GM12878 (cell line): ENCODE measurements around the gene TNFSF12. TPM values are rescaled to one million over a fixed set of nuclear protein-coding genes. Genes with fewer than 3 reads are reported as not detected.

Experiments used
- ATAC-seq: fragments of 200-7000 bp; cut with Tn5 transposase; 3 replicates; pipeline ENCODE4 v1.9.1; 2020; ENCODE audit warnings: mild to moderate bottlenecking, moderate library complexity
- BruUV-seq: library from RNA; stranded (reverse); fragments of 400-500 nt; replicated peaks from 2 replicates; lab custom pipeline; 2021; lab: Mats Ljungman, UMichigan
- CTCF ChIA-PET: fragments of 300-600 bp; sonication (Branson Sonifier 250); formaldehyde crosslinking; extraction: SDS; loops from one replicate; lab custom pipeline; 2021; ENCODE audit warnings: inconsistent platforms; lab: Yijun Ruan, JAX
- POLR2A ChIA-PET: fragments of 350-600 bp; formaldehyde crosslinking; extraction: SDS; loops from one replicate; lab custom pipeline; 2021; ENCODE audit warnings: inconsistent platforms; lab: Charles Lee
- RAD21 ChIA-PET: fragments of 300-600 bp; sonication (Branson Sonifier 250); formaldehyde crosslinking; loops from one replicate; lab custom pipeline; 2023; ENCODE audit warnings: antibody characterized with exemption; ENCODE audit not compliant: unreplicated experiment; lab: Charles Lee
- SMC1A ChIA-PET: fragments of 300-600 bp; sonication (Branson Sonifier 250); formaldehyde crosslinking; loops from one replicate; lab custom pipeline; 2023; ENCODE audit not compliant: unreplicated experiment, uncharacterized antibody; lab: Charles Lee
- DNase-seq: peaks from one replicate; pipeline ENCODE4 v3.0.0-alpha.2; 2011; ENCODE audit warnings: low read depth, low spot score
- FAIRE-seq: peaks from 3 replicates; lab custom pipeline; 2011; peaks lifted over from hg19 to GRCh38; lab: Jason Lieb, UNC
- H2AFZ ChIP-seq: 2 replicates; pipeline ENCODE4 v1.6.0; 2011; ENCODE audit warnings: low read depth, low read length, control low read depth; ENCODE audit not compliant: control insufficient read depth
- H3K27ac ChIP-seq: 2 replicates; pipeline ENCODE4 v1.5.1; 2011; ENCODE audit warnings: control low read depth; ENCODE audit not compliant: control insufficient read depth, insufficient read depth
- H3K27me3 ChIP-seq, 2 experiments: replicated peaks in 1 of 2; 2 replicates each; pipeline versions ENCODE4 v1.6.0 to v1.6.1; 2011; ENCODE audit warnings: low read length in 1 of 2; ENCODE audit not compliant: control insufficient read depth in 2 of 2, insufficient read depth in 2 of 2
- H3K36me3 ChIP-seq, 2 experiments: 2 replicates each; pipeline ENCODE4 v1.5.1; 2011; ENCODE audit warnings: low read length in 1 of 2; ENCODE audit not compliant: control insufficient read depth in 2 of 2, insufficient read depth in 2 of 2
- H3K4me1 ChIP-seq: 2 replicates; pipeline ENCODE4 v1.6.1; 2011; ENCODE audit warnings: mild to moderate bottlenecking, low read length, moderate library complexity, mixed read lengths; ENCODE audit not compliant: control insufficient read depth, insufficient read depth
- H3K4me2 ChIP-seq: 2 replicates; pipeline ENCODE4 v1.6.0; 2011; ENCODE audit warnings: control low read depth; ENCODE audit not compliant: control insufficient read depth, insufficient read depth
- H3K4me3 ChIP-seq: fragments of 200-600 bp; sonication (generic); 2 replicates; pipeline ENCODE4 v1.5.1; 2016
- H3K79me2 ChIP-seq: 2 replicates; pipeline ENCODE4 v1.6.0; 2011; ENCODE audit warnings: low read length; ENCODE audit not compliant: control insufficient read depth, insufficient read depth
- H3K9ac ChIP-seq: 2 replicates; pipeline ENCODE4 v1.8.0; 2011; ENCODE audit warnings: low read length, control low read depth, mixed read lengths; ENCODE audit not compliant: control insufficient read depth, insufficient read depth
- H3K9me3 ChIP-seq: replicated peaks from 3 replicates; pipeline ENCODE4 v1.5.1; 2011; ENCODE audit warnings: mild to moderate bottlenecking, low read length; ENCODE audit not compliant: control insufficient read depth, insufficient read depth
- H4K20me1 ChIP-seq: 2 replicates; pipeline ENCODE4 v1.6.0; 2011; ENCODE audit not compliant: control insufficient read depth, insufficient read depth
- BMI1 ChIP-seq: fragments of 450-650 bp; IDR thresholded peaks from 2 replicates; pipeline ENCODE4 v1.6.1; 2016; ENCODE audit warnings: mild to moderate bottlenecking, moderate library complexity, borderline replicate concordance
- CHD4 ChIP-seq: fragments of 200-600 bp; sonication (generic); IDR thresholded peaks from 2 replicates; pipeline ENCODE4 v1.6.1; 2016; ENCODE audit warnings: mild to moderate bottlenecking
- EED ChIP-seq: sonication (generic); IDR thresholded peaks from 2 replicates; pipeline ENCODE4 v1.6.1; 2016; ENCODE audit warnings: antibody characterized with exemption, low read depth
- GATAD2B ChIP-seq: fragments of 450-650 bp; conservative IDR thresholded peaks from 2 replicates; pipeline ENCODE4 v1.6.1; 2017; ENCODE audit warnings: low read depth, mild to moderate bottlenecking, moderate library complexity
- LARP7 ChIP-seq: fragments of 450-650 bp; IDR thresholded peaks from 2 replicates; pipeline ENCODE4 v1.6.1; 2017; ENCODE audit warnings: mild to moderate bottlenecking
- MYC ChIP-seq: IDR thresholded peaks from 2 replicates; pipeline ENCODE4 v1.6.1; 2011; ENCODE audit warnings: mild to moderate bottlenecking, low read length, moderate library complexity, inconsistent platforms; ENCODE audit not compliant: insufficient read depth, insufficient replicate concordance, insufficient read length, severe bottlenecking
- NFYA ChIP-seq: IDR thresholded peaks from 2 replicates; pipeline ENCODE4 v1.6.1; 2011; ENCODE audit warnings: low read depth, mild to moderate bottlenecking, low read length, improper control_type of control experiment, borderline replicate concordance
- SIN3A ChIP-seq: IDR thresholded peaks from 2 replicates; pipeline ENCODE4 v1.6.1; 2012; ENCODE audit warnings: low read depth, low read length, improper control_type of control experiment
- SMAD1 ChIP-seq: fragments of 450-650 bp; IDR thresholded peaks from 2 replicates; pipeline ENCODE4 v1.6.1; 2018; ENCODE audit warnings: mild to moderate bottlenecking, low read depth; ENCODE audit not compliant: partially characterized antibody
- STAT3 ChIP-seq: IDR thresholded peaks from 2 replicates; pipeline ENCODE4 v1.6.1; 2011; ENCODE audit warnings: low read depth, low read length, improper control_type of control experiment
- ZNF384 ChIP-seq: IDR thresholded peaks from 2 replicates; pipeline ENCODE4 v1.6.1; 2012; ENCODE audit warnings: low read depth, mild to moderate bottlenecking, low read length, improper control_type of control experiment, borderline replicate concordance
- ZZZ3 ChIP-seq: IDR thresholded peaks from 2 replicates; pipeline ENCODE4 v1.6.1; 2011; ENCODE audit warnings: low read depth; ENCODE audit not compliant: control insufficient read depth, insufficient read length
- WGBS: methylation state at CpG from one replicate; pipeline ENCODE4 v1.1.6; 2016; ENCODE audit warnings: low lambda C conversion rate; ENCODE audit not compliant: insufficient replicate concordance, insufficient coverage; ENCODE audit errors: missing lambda C conversion rate; 5-methylcytosine and 5-hydroxymethylcytosine counted together
- in situ Hi-C: fragments of 300-500 bp; cut with MboI; formaldehyde crosslinking; loops from 9 replicates; pipeline ENCODE4 v1.14.3; 2018; ENCODE audit warnings: mixed read lengths
- intact Hi-C: fragments of 100-400 bp; cut with micrococcal nuclease; formaldehyde crosslinking; loops from one replicate; pipeline ENCODE4 v1.14.2; 2022; ENCODE audit not compliant: unreplicated experiment
- polyA plus RNA-seq, 11 experiments: library from polyadenylated mRNA; depleted of rRNA in 4 of 11; unstranded in 6 of 11; stranded (reverse) in 5 of 11; fragments of >200 nt; fragmentation: Nextera tagmentation in 4 of 11; fragmentation: Illumina TruSeq in 1 of 11; extraction: Ambion mirVana in 4 of 11; extraction: Trizol in 1 of 11; gene quantifications; 1 replicate in 1 of 11; 2 replicates in 10 of 11; pipeline versions ENCODE4 v1.2.1 to v1.2.3, GENCODE V29; 2011 to 2016; ENCODE audit warnings: inconsistent platforms in 2 of 11, missing spikeins in 2 of 11, low read depth in 1 of 11
- total RNA-seq, 4 experiments: library from RNA; depleted of rRNA in 3 of 4; stranded (reverse); fragments of >200 nt in 3 of 4; fragmentation: Illumina TruSeq in 1 of 4; extraction: Trizol in 1 of 4; gene quantifications; 2 replicates each; pipeline versions ENCODE4 v1.2.1 to v1.2.3, GENCODE V29; 2013 to 2021
- TF ChIP-seq, protein P1 (sequence below): IDR thresholded peaks from 2 replicates; pipeline ENCODE4 v1.6.1; 2011; ENCODE audit warnings: borderline replicate concordance, low read depth, mild to moderate bottlenecking, moderate library complexity, mixed read lengths, low read length; ENCODE audit not compliant: insufficient read depth; ENCODE audit errors: extremely low read length
- TF ChIP-seq, protein P2 (sequence below): fragments of 450-650 bp; IDR thresholded peaks from 2 replicates; pipeline ENCODE4 v1.6.1; 2017; ENCODE audit warnings: low read depth, mild to moderate bottlenecking, moderate library complexity
- TF ChIP-seq, protein P3 (sequence below): fragments of 450-650 bp; IDR thresholded peaks from 2 replicates; pipeline ENCODE4 v1.6.1; 2018; ENCODE audit warnings: borderline replicate concordance, mild to moderate bottlenecking; ENCODE audit not compliant: partially characterized antibody

TNFSF12 gene
- total and polyA plus RNA-seq, 10 of the 15 experiments (the other 5 are each of a cell fraction or from before 2014, with no cell fraction given): 0.32 to 7.0 (median 2.6) TPM

DNA sequence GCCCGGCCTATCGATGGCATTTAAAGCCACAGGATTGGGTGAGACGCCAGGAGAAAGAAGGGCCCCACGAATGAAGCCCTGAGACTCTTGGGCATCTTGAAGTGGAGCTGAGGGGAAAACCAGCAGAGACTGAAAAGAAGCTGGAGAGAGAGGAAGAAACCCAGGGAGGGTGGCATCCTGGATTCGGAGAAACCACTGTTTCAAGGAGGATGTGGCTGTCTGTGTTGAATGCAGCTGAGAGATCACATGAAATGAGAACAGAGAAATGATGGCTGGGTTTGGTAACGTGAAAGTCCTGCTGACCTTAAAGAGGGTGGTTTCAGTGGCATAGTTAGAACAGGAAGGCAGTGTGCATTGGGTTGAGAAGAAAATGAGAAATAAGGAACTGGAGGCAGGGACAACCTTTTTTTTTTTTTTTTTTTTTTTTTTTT is 3.8 kb downstream of the TNFSF12 start:
- ChIA-PET RAD21 (interaction anchor here (0.7 to 1.8 kb wide), 7 partner anchors 8 to 135 kb away, joined by 3 to 7 read pairs (median 5); partner anchors contain the start of gene TP53), CTCF (interaction anchor here (0.6 to 2.5 kb wide), 11 partner anchors 8 to 201 kb away, joined by 3 to 20 read pairs (median 3); partner anchors contain the start of genes FXR2, SENP3 and TP53), SMC1A (interaction anchor here (0.9 to 2.2 kb wide), 6 partner anchors 8 to 598 kb away, joined by 3 to 10 read pairs (median 4); partner anchors contain the start of gene SENP3), POLR2A (interaction anchor here (0.5 to 1.5 kb wide), 12 partner anchors 7 to 374 kb away, joined by 3 to 6 read pairs (median 3); partner anchors contain the start of genes ACADVL, DLG4, SENP3 and TMEM256)
- ATAC-seq: peak; percentile 91
- Histone ChIP-seq H3K36me3 (no peaks in the 10 kb centered on the region), H3K9ac (peak overlapping the region; percentile 7; the same call in 1 of the 2 replicates), H3K4me1 (peaks cover 31% of the 10 kb centered on the region), H4K20me1 (no peaks in the 10 kb centered on the region), H3K27ac (no peak overlapping the region; the same call in 1 of the 2 replicates), H3K27me3 (no peaks in the 10 kb centered on the region; a peak in 1 of 4 replicates), H2AFZ (no peak overlapping the region), H3K79me2 (no peaks in the 10 kb centered on the region), H3K9me3 (no peaks in the 10 kb centered on the region), H3K4me3 (0 out of 2 replicates have a peak overlapping the region, but pooled peaks have one; percentile 31), H3K4me2 (peak overlapping the region; percentile 45)
- intact Hi-C loops (no loop called here), in situ Hi-C loops (loop anchor here (25.0 kb wide), 1 partner anchor 515 kb away; the partner anchor contains the start of genes SLC16A11 and SLC16A13)
- BruUV-seq: no TSS peak
- FAIRE-seq: peak; percentile 95
- WGBS: 2% methylated on average over 6 of the region's 6 CpGs
- peak; percentile 95 for DNase-seq
- TF ChIP-seq, protein P1, sequence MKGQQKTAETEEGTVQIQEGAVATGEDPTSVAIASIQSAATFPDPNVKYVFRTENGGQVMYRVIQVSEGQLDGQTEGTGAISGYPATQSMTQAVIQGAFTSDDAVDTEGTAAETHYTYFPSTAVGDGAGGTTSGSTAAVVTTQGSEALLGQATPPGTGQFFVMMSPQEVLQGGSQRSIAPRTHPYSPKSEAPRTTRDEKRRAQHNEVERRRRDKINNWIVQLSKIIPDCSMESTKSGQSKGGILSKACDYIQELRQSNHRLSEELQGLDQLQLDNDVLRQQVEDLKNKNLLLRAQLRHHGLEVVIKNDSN: no peak
- no peak for TF ChIP-seq SIN3A
- TF ChIP-seq MYC: no peak
- no peak for TF ChIP-seq CHD4
- no peak for TF ChIP-seq ZZZ3
- TF ChIP-seq STAT3: no peak
- TF ChIP-seq, protein P2, sequence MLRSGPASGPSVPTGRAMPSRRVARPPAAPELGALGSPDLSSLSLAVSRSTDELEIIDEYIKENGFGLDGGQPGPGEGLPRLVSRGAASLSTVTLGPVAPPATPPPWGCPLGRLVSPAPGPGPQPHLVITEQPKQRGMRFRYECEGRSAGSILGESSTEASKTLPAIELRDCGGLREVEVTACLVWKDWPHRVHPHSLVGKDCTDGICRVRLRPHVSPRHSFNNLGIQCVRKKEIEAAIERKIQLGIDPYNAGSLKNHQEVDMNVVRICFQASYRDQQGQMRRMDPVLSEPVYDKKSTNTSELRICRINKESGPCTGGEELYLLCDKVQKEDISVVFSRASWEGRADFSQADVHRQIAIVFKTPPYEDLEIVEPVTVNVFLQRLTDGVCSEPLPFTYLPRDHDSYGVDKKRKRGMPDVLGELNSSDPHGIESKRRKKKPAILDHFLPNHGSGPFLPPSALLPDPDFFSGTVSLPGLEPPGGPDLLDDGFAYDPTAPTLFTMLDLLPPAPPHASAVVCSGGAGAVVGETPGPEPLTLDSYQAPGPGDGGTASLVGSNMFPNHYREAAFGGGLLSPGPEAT: peak; percentile 86
- no peak for TF ChIP-seq BMI1
- TF ChIP-seq SMAD1: no peak
- TF ChIP-seq, protein P3, sequence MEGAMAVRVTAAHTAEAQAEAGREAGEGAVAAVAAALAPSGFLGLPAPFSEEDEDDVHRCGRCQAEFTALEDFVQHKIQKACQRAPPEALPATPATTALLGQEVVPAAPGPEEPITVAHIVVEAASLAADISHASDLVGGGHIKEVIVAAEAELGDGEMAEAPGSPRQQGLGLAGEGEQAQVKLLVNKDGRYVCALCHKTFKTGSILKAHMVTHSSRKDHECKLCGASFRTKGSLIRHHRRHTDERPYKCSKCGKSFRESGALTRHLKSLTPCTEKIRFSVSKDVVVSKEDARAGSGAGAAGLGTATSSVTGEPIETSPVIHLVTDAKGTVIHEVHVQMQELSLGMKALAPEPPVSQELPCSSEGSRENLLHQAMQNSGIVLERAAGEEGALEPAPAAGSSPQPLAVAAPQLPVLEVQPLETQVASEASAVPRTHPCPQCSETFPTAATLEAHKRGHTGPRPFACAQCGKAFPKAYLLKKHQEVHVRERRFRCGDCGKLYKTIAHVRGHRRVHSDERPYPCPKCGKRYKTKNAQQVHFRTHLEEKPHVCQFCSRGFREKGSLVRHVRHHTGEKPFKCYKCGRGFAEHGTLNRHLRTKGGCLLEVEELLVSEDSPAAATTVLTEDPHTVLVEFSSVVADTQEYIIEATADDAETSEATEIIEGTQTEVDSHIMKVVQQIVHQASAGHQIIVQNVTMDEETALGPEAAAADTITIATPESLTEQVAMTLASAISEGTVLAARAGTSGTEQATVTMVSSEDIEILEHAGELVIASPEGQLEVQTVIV: no peak
- TF ChIP-seq GATAD2B: no peak
- no peak for TF ChIP-seq NFYA
- TF ChIP-seq EED: peak; percentile 84
- TF ChIP-seq ZNF384: peak; percentile 94
- no peak for TF ChIP-seq LARP7
